GM23338 (cell line): ENCODE results near the gene POC1B. TPM values are rescaled to one million over a fixed set of nuclear protein-coding genes. Genes with fewer than 3 reads are reported as not detected.

Source experiments
- EZH2phosphoT487 ChIP-seq: fragments of 200-600 bp; sonication (generic); IDR thresholded peaks from one replicate; pipeline ENCODE4 v1.8.1; 2018; ENCODE audit warnings: antibody characterized with exemption; ENCODE audit not compliant: unreplicated experiment
- NANOG ChIP-seq: IDR thresholded peaks from 2 replicates; pipeline ENCODE4 v1.6.1; 2016; ENCODE audit warnings: antibody characterized with exemption, borderline replicate concordance
- polyA plus RNA-seq: library from polyadenylated mRNA; unstranded; fragments of >200 nt; fragmentation: Nextera tagmentation; extraction: Ambion mirVana; gene quantifications from 2 replicates; pipeline ENCODE4 v1.2.1, GENCODE V29; 2016
- total RNA-seq: library from RNA; depleted of rRNA; stranded (reverse); fragments of >200 nt; shearing (Covaris generic); gene quantifications from 2 replicates; pipeline ENCODE4 v1.2.3, GENCODE V29; 2014
- TF ChIP-seq, protein P1 (sequence below): fragments of 250-450 bp; sonication (Bioruptor Pico); IDR thresholded peaks from 2 replicates; pipeline ENCODE4 v1.5.0; 2020; ENCODE audit warnings: mild to moderate bottlenecking, moderate library complexity
- TF ChIP-seq, protein P2 (sequence below), 2 experiments: fragments of 200-600 bp in 1 of 2; sonication (generic) in 1 of 2; conservative IDR thresholded peaks; 2 replicates each; pipeline versions ENCODE4 v1.5.1 to v1.6.1; 2016 to 2017; ENCODE audit warnings: antibody characterized with exemption in 2 of 2, low read depth in 2 of 2, mild to moderate bottlenecking in 2 of 2, moderate library complexity in 1 of 2
- TF ChIP-seq, protein P3 (sequence below): IDR thresholded peaks from 2 replicates; pipeline ENCODE4 v1.6.1; 2016; ENCODE audit warnings: antibody characterized with exemption
- TF ChIP-seq, protein P4 (sequence below): IDR thresholded peaks from one replicate; pipeline ENCODE4 v1.6.1; 2018; ENCODE audit warnings: antibody characterized with exemption; ENCODE audit not compliant: unreplicated experiment

POC1B gene
- total and polyA plus RNA-seq, 2 experiments from 2014 or later, result 11.8 to 17.5 TPM

DNA sequence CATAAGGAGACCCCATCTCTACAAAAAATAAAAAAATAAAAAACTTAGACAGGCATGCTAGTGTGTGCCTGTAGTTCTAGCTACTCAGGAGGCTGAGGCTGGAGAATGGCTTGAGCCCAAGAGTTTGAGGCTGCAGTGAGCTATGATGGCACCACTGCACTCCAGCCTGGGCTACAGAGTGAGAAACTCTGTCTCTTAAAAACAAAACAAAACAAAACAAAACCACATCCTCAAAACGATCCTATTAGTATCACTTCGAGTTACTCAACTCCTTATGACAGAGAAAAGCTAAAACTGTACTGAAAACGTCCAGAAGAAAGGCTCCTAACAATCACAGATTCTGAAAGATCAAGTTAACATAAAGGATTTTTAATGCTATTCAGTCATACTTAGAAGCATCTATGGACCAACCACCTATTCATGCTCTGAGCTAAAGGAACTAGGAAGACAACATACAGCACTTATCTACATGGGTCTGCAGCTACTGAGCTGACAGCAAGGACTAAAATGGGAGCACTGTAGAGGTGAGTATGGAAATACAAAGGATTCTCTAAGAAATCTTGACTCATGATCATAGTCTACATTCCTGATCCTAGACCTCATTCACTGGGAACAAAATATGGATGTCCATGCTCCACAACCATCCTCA lies 98.2 kb downstream of the POC1B start (continued):
- TF ChIP-seq, protein P1, sequence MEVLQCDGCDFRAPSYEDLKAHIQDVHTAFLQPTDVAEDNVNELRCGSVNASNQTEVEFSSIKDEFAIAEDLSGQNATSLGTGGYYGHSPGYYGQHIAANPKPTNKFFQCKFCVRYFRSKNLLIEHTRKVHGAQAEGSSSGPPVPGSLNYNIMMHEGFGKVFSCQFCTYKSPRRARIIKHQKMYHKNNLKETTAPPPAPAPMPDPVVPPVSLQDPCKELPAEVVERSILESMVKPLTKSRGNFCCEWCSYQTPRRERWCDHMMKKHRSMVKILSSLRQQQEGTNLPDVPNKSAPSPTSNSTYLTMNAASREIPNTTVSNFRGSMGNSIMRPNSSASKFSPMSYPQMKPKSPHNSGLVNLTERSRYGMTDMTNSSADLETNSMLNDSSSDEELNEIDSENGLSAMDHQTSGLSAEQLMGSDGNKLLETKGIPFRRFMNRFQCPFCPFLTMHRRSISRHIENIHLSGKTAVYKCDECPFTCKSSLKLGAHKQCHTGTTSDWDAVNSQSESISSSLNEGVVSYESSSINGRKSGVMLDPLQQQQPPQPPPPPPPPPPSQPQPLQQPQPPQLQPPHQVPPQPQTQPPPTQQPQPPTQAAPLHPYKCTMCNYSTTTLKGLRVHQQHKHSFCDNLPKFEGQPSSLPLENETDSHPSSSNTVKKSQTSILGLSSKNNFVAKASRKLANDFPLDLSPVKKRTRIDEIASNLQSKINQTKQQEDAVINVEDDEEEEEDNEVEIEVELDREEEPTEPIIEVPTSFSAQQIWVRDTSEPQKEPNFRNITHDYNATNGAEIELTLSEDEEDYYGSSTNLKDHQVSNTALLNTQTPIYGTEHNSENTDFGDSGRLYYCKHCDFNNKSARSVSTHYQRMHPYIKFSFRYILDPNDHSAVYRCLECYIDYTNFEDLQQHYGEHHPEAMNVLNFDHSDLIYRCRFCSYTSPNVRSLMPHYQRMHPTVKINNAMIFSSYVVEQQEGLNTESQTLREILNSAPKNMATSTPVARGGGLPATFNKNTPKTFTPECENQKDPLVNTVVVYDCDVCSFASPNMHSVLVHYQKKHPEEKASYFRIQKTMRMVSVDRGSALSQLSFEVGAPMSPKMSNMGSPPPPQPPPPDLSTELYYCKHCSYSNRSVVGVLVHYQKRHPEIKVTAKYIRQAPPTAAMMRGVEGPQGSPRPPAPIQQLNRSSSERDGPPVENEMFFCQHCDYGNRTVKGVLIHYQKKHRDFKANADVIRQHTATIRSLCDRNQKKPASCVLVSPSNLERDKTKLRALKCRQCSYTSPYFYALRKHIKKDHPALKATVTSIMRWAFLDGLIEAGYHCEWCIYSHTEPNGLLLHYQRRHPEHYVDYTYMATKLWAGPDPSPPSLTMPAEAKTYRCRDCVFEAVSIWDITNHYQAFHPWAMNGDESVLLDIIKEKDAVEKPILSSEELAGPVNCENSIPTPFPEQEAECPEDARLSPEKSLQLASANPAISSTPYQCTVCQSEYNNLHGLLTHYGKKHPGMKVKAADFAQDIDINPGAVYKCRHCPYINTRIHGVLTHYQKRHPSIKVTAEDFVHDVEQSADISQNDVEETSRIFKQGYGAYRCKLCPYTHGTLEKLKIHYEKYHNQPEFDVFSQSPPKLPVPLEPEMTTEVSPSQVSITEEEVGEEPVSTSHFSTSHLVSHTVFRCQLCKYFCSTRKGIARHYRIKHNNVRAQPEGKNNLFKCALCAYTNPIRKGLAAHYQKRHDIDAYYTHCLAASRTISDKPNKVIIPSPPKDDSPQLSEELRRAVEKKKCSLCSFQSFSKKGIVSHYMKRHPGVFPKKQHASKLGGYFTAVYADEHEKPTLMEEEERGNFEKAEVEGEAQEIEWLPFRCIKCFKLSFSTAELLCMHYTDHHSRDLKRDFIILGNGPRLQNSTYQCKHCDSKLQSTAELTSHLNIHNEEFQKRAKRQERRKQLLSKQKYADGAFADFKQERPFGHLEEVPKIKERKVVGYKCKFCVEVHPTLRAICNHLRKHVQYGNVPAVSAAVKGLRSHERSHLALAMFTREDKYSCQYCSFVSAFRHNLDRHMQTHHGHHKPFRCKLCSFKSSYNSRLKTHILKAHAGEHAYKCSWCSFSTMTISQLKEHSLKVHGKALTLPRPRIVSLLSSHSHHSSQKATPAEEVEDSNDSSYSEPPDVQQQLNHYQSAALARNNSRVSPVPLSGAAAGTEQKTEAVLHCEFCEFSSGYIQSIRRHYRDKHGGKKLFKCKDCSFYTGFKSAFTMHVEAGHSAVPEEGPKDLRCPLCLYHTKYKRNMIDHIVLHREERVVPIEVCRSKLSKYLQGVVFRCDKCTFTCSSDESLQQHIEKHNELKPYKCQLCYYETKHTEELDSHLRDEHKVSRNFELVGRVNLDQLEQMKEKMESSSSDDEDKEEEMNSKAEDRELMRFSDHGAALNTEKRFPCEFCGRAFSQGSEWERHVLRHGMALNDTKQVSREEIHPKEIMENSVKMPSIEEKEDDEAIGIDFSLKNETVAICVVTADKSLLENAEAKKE (CRISPR knock-in tag), result no peak
- TF ChIP-seq EZH2phosphoT487 (no peak), NANOG (no peak)
- TF ChIP-seq, protein P2, sequence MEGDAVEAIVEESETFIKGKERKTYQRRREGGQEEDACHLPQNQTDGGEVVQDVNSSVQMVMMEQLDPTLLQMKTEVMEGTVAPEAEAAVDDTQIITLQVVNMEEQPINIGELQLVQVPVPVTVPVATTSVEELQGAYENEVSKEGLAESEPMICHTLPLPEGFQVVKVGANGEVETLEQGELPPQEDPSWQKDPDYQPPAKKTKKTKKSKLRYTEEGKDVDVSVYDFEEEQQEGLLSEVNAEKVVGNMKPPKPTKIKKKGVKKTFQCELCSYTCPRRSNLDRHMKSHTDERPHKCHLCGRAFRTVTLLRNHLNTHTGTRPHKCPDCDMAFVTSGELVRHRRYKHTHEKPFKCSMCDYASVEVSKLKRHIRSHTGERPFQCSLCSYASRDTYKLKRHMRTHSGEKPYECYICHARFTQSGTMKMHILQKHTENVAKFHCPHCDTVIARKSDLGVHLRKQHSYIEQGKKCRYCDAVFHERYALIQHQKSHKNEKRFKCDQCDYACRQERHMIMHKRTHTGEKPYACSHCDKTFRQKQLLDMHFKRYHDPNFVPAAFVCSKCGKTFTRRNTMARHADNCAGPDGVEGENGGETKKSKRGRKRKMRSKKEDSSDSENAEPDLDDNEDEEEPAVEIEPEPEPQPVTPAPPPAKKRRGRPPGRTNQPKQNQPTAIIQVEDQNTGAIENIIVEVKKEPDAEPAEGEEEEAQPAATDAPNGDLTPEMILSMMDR (conservative IDR thresholded peaks at IDR 0.05; ENCODE audit: low read depth in 2 of 2), result no peak
- TF ChIP-seq, protein P3, sequence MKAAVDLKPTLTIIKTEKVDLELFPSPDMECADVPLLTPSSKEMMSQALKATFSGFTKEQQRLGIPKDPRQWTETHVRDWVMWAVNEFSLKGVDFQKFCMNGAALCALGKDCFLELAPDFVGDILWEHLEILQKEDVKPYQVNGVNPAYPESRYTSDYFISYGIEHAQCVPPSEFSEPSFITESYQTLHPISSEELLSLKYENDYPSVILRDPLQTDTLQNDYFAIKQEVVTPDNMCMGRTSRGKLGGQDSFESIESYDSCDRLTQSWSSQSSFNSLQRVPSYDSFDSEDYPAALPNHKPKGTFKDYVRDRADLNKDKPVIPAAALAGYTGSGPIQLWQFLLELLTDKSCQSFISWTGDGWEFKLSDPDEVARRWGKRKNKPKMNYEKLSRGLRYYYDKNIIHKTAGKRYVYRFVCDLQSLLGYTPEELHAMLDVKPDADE, result no peak
- TF ChIP-seq, protein P4, sequence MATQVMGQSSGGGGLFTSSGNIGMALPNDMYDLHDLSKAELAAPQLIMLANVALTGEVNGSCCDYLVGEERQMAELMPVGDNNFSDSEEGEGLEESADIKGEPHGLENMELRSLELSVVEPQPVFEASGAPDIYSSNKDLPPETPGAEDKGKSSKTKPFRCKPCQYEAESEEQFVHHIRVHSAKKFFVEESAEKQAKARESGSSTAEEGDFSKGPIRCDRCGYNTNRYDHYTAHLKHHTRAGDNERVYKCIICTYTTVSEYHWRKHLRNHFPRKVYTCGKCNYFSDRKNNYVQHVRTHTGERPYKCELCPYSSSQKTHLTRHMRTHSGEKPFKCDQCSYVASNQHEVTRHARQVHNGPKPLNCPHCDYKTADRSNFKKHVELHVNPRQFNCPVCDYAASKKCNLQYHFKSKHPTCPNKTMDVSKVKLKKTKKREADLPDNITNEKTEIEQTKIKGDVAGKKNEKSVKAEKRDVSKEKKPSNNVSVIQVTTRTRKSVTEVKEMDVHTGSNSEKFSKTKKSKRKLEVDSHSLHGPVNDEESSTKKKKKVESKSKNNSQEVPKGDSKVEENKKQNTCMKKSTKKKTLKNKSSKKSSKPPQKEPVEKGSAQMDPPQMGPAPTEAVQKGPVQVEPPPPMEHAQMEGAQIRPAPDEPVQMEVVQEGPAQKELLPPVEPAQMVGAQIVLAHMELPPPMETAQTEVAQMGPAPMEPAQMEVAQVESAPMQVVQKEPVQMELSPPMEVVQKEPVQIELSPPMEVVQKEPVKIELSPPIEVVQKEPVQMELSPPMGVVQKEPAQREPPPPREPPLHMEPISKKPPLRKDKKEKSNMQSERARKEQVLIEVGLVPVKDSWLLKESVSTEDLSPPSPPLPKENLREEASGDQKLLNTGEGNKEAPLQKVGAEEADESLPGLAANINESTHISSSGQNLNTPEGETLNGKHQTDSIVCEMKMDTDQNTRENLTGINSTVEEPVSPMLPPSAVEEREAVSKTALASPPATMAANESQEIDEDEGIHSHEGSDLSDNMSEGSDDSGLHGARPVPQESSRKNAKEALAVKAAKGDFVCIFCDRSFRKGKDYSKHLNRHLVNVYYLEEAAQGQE, result no peak
